Activated T-cell treated with anti-CD3 and anti-CD28 coated beads for 4 hours (primary cell): ENCODE results near the gene CCND3.
"Not testable (repeated sequence)": the region's sequence is repeated elsewhere in the genome, so short reads cannot be mapped to it uniquely, and the experiment has no call there.

Experiments used
- DNase-seq: peaks from one replicate; pipeline ENCODE4 v3.0.0-alpha.2; 2020

Gene CCND3

GRCh38 chr6:41947581-41948220 is 6.1 kb upstream of the CCND3 start:
- DNase-seq = no peak

DNA sequence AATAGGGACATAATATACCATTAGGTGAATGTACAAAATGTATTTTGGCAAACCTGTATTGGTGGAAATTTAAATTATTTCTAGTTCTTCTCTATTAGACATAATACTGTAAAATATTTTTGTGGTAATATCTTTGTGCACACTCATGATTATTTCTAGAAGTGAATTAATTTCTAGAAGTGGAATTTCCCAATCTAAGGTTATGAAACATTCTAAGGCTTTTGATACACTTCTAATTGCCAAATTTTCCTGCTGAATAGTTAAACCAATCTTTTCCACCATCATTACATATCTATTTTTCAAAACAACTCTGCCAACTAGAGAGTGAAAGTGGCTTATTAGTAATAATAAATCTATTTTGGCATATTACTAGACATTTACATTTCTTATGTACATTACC is 1.8 kb upstream of the CCND3 start:
- DNase-seq = no peak

DNA sequence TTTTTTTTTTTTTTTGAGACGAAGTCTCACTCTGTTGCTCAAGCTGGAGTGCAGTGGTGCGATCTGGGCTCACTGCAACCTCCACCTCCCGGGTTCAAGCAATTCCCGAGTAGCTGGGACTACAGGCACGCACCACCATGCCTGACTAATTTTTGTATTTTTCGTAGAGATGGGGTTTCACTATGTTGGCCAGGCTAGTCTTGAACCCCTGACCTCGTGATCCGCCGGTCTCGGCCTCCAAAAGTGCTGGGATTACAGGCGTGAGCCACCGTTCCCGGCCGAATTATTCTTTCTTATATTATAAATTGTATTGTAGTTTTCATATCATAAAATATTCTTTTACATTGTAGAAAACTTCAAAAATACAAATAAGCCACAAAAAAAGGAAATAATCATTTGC is 1.3 kb upstream of the CCND3 start:
- not testable (repeated sequence) for DNase-seq

DNA sequence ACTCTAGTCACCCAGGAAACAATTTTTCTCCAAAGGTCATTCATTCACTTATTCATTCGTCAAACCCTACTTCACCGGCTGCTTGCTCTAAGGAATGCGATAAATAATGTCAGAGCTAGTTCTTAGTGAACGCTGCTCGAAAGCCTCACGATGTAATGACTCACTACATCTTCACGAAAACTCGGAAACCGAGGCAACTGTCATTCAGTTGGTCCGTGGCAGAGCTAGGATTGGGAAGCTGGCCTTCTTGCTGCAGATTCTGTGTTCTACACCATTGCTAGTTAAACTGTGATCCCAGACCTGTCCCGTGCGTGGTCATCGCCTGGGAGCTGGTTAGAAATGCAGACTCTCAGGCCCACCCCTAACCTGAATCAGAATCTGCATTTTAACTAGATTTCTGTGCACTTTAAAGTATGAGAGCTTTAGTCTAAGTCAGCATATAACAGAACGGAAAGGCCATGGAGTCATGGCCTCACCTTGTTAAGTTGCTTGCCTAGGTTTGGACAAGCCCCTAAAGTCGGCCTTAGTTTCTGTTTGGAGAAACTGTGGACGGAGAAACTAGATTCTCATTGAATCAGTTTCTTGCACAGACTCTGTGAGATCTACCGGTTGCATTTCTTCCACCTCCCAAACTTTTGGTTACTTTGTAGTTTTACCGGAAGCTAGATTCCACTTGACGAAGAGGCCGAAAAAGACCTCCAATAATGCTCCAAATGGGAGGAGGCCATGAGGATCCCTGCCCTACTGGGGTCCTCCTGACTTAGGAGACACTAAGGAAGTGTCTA is 651 bp upstream of the CCND3 start:
- no peak for DNase-seq

GRCh38 chr6:41940759-41941279 is 789 bp downstream of the CCND3 start:
- DNase-seq = no peak

DNA sequence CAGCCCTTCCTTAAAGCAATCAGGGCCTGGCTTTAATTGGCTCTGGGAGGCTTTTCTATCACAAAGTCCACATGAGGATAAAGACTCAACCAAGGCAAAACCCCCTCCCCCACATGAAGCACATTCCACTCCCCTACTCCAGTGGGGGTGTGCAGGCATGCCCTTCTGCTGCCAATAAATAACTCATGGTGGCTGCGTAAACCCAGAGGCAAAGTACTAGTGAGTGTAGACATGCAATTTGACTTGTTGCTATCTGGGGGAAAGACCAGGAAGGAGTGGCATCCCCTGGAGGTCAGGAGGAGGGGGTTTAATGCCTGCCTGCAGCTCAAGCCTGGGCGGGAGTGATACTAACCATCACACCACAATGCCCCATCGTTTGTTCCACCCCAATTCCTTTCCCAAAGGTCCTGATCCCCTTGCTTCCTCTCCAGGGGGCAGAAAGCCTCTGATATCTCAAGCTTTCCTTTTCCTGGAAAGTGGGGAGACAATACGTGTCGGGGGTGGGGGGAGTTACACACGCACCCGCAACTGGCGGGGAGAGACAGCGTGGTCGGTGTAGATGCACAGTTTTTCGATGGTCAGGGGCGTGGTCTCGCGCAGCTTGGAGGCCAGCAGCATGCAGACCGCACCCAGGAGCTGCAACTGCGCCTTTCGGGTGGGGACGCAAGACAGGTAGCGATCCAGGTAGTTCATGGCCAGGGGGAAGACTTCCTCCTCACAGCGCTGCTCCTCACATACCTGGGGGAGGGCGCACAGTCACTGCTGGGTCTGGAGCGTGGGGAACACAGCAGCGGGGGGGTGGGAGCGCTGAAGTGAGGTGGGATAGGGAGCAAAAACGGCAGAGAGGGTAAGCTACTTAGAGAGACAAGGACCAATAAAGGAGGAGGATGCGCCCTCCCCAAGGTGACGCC is 1.5 kb downstream of the CCND3 start:
- DNase-seq = no peak

- DNase-seq = no peak
These were observed 2.3 kb downstream of the CCND3 start for GRCh38 chr6:41939176-41939847.

- DNase-seq = no peak
These were observed 2.9 kb downstream of the CCND3 start for GRCh38 chr6:41938590-41939175.

GRCh38 chr6:41937861-41938574 is 3.6 kb downstream of the CCND3 start:
- no peak for DNase-seq

DNA sequence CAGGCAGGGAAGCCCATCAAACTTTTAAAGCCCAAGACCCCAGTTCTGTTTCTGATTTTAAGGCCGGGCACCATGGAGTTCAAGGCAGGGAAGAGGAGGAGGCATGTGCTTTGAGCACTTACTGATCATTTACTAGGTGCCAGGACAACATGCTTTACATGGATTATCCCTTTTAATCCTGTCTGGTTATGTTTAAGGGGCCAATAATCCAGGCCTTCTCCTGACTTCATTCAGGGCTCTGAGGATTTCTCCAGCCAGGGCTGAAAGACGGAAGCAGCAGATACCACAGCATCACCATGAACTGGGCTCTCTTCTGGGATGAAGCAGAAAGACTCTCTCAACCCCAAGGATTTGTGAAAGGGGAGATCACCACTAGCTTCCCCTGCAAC is 4.1 kb downstream of the CCND3 start:
- DNase-seq = no peak

- DNase-seq = peak; percentile 52
These were observed 5.4 kb downstream of the CCND3 start for GRCh38 chr6:41936073-41936837.

GRCh38 chr6:41935685-41936072 is 5.9 kb downstream of the CCND3 start:
- no peak for DNase-seq

GRCh38 chr6:41935193-41935574 is 6.4 kb downstream of the CCND3 start:
- no peak for DNase-seq

GRCh38 chr6:41934278-41935192 is 7.1 kb downstream of the CCND3 start:
- no peak for DNase-seq

GRCh38 chr6:41932378-41932777 is 9.2 kb downstream of the CCND3 start:
- no peak for DNase-seq

GRCh38 chr6:41931792-41932191 is 9.8 kb downstream of the CCND3 start:
- no peak for DNase-seq

GRCh38 chr6:41929924-41930323 is 11.7 kb downstream of the CCND3 start:
- DNase-seq = no peak

GRCh38 chr6:41927253-41927652 is 14.4 kb downstream of the CCND3 start:
- no peak for DNase-seq

GRCh38 chr6:41922154-41922553 is 19.5 kb downstream of the CCND3 start:
- DNase-seq = no peak

DNA sequence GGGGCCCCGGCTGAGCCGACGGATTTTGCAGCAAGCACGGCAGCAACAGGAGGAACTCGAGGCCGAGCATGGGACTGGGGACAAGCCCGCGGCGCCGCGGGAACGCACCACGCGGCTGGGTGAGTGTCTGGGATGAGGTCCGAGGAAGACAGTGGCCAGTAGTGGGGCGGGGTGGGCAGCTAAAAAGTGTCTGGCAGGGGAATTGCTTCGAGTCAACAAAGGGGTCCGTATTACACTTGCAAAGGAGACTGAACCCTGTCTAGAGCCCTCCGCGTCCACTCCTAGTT is 20.0 kb downstream of the CCND3 start:
- DNase-seq = no peak
